K562 (cell line): ENCODE measurements around the gene PPP4C. TPM values are rescaled to one million over a fixed set of nuclear protein-coding genes. Genes with fewer than 3 reads are reported as not detected.

Source experiments
- ATAC-seq: fragments of 200-7000 bp; cut with Tn5 transposase; 3 replicates; pipeline ENCODE4 v1.9.1; 2020; ENCODE audit warnings: moderate library complexity
- BruUV-seq: library from RNA; stranded (reverse); fragments of 400-500 nt; replicated peaks from 2 replicates; lab custom pipeline; 2021; lab: Mats Ljungman, UMichigan
- CTCF ChIA-PET: fragments of 300-600 bp; formaldehyde crosslinking; extraction: SDS; loops from one replicate; lab custom pipeline; 2021; ENCODE audit warnings: low intra/inter-chr PET ratio; lab: Yijun Ruan, JAX
- POLR2A ChIA-PET: fragments of 300-600, 350-650 bp; sonication (Branson Sonifier 250); formaldehyde crosslinking; extraction: SDS; loops from one replicate; lab custom pipeline; 2021; ENCODE audit warnings: antibody characterized with exemption, inconsistent platforms; lab: Yijun Ruan, JAX
- DNase-seq, 4 experiments: peaks; one replicate each; pipeline versions ENCODE4 v3.0.0 to v3.0.0-alpha.2; 2011 to 2018; ENCODE audit warnings: low spot score in 3 of 4, mixed read lengths in 3 of 4; ENCODE audit errors: extremely low read depth in 1 of 4
- FAIRE-seq: peaks from 2 replicates; lab custom pipeline; 2011; peaks lifted over from hg19 to GRCh38; lab: Jason Lieb, UNC
- H2AFZ ChIP-seq: 2 replicates; pipeline ENCODE4 v1.6.0; 2011; ENCODE audit warnings: low read depth, low read length, control low read depth, inconsistent platforms
- H3K27ac ChIP-seq: fragments of 200-600 bp; 3 replicates; pipeline ENCODE4 v1.8.0; 2011; ENCODE audit warnings: low read depth, mild to moderate bottlenecking, control low read depth, inconsistent platforms, low read length, moderate library complexity, mixed read lengths; ENCODE audit errors: extremely low read depth
- H3K27me3 ChIP-seq, 2 experiments: fragments of 300-600 bp in 1 of 2; 2 replicates in 1 of 2; 3 replicates in 1 of 2; pipeline versions ENCODE4 v1.6.0 to v1.8.0; 2011; ENCODE audit warnings: inconsistent platforms in 2 of 2, low read length in 2 of 2, mild to moderate bottlenecking in 1 of 2, mixed read lengths in 1 of 2, moderate library complexity in 1 of 2; ENCODE audit not compliant: control insufficient read depth in 2 of 2, insufficient read depth in 2 of 2
- H3K36me3 ChIP-seq: fragments of 300-600 bp; 3 replicates; pipeline ENCODE4 v1.8.0; 2011; ENCODE audit warnings: mild to moderate bottlenecking, low read length, inconsistent platforms; ENCODE audit not compliant: control insufficient read depth, insufficient read depth
- H3K4me1 ChIP-seq, 2 experiments: fragments of 200-600 bp in 1 of 2; replicated peaks in 1 of 2; 2 replicates in 1 of 2; 3 replicates in 1 of 2; pipeline versions ENCODE4 v1.5.1 to v1.8.0; 2011; ENCODE audit warnings: inconsistent platforms in 2 of 2, low read length in 2 of 2, mild to moderate bottlenecking in 1 of 2, mixed read lengths in 1 of 2, moderate library complexity in 1 of 2; ENCODE audit not compliant: control insufficient read depth in 2 of 2, insufficient read depth in 2 of 2
- H3K4me2 ChIP-seq: 2 replicates; pipeline ENCODE4 v1.6.1; 2011; ENCODE audit warnings: low read length, control low read depth, inconsistent platforms, mixed read lengths; ENCODE audit not compliant: insufficient read depth
- H3K4me3 ChIP-seq: fragments of 200-600 bp; sonication (generic), shearing (Covaris generic); 2 replicates; pipeline ENCODE4 v1.5.1; 2016; ENCODE audit warnings: control low read depth, inconsistent platforms
- H3K79me2 ChIP-seq: fragments of 200-600 bp; 3 replicates; pipeline ENCODE4 v1.8.0; 2011; ENCODE audit warnings: low read length, inconsistent platforms; ENCODE audit not compliant: control insufficient read depth, insufficient read depth
- H3K9ac ChIP-seq, 2 experiments: 2 replicates each; pipeline versions ENCODE4 v1.6.0 to v1.6.1; 2011; ENCODE audit warnings: low read depth in 2 of 2, low read length in 2 of 2, control low read depth in 1 of 2, inconsistent platforms in 1 of 2, mild to moderate bottlenecking in 1 of 2, mixed read lengths in 1 of 2; ENCODE audit not compliant: insufficient read depth in 1 of 2
- H3K9me1 ChIP-seq: one replicate; pipeline ENCODE4 v1.6.0; 2011; ENCODE audit warnings: inconsistent platforms, mild to moderate bottlenecking, low read length, moderate library complexity; ENCODE audit not compliant: control insufficient read depth, insufficient read depth
- H3K9me3 ChIP-seq: replicated peaks from 2 replicates; pipeline ENCODE4 v1.5.1; 2011; ENCODE audit warnings: low read depth, low read length, inconsistent platforms; ENCODE audit not compliant: control insufficient read depth, insufficient read depth
- H4K20me1 ChIP-seq: replicated peaks from 2 replicates; pipeline ENCODE4 v1.6.1; 2011; ENCODE audit warnings: low read length, inconsistent platforms, mixed read lengths; ENCODE audit not compliant: control insufficient read depth, insufficient read depth
- ARID1B ChIP-seq: fragments of 450-650 bp; IDR thresholded peaks from 2 replicates; pipeline ENCODE4 v1.6.1; 2016; ENCODE audit warnings: antibody characterized with exemption, mild to moderate bottlenecking, inconsistent platforms
- BHLHE40 ChIP-seq: IDR thresholded peaks from 2 replicates; pipeline ENCODE4 v1.6.1; 2011; ENCODE audit warnings: low read length, improper control_type of control experiment
- CC2D1A ChIP-seq: fragments of 450-650 bp; IDR thresholded peaks from 2 replicates; pipeline ENCODE4 v1.6.1; 2017; ENCODE audit warnings: mild to moderate bottlenecking
- CREM ChIP-seq: IDR thresholded peaks from 2 replicates; pipeline ENCODE4 v1.6.1; 2014; ENCODE audit warnings: antibody characterized with exemption, low read depth
- KDM5B ChIP-seq: fragments of 200-600 bp; sonication (generic); IDR thresholded peaks from 2 replicates; pipeline ENCODE4 v1.6.1; 2012; ENCODE audit warnings: low read depth, mild to moderate bottlenecking, moderate library complexity, low read length, control low read depth, inconsistent platforms; ENCODE audit not compliant: insufficient replicate concordance
- NFIC ChIP-seq: fragments of 450-650 bp; IDR thresholded peaks from 2 replicates; pipeline ENCODE4 v1.6.1; 2017; ENCODE audit warnings: mild to moderate bottlenecking, inconsistent platforms
- NFRKB ChIP-seq: fragments of 450-650 bp; IDR thresholded peaks from 2 replicates; pipeline ENCODE4 v1.6.1; 2016; ENCODE audit warnings: low read depth
- ZBTB40 ChIP-seq, 2 experiments: fragments of 450-650 bp in 1 of 2; sonication (generic) in 1 of 2; formaldehyde crosslinking in 1 of 2; IDR thresholded peaks; 2 replicates each; pipeline versions ENCODE4 v1.7.1 to v1.9.0; 2016 to 2022; ENCODE audit warnings: inconsistent platforms in 1 of 2, mild to moderate bottlenecking in 1 of 2, missing genetic modification reagents in 1 of 2
- ZNF24 ChIP-seq: fragments of 450-650 bp; IDR thresholded peaks from 2 replicates; pipeline ENCODE4 v1.6.1; 2016
- ZNF384 ChIP-seq: IDR thresholded peaks from 2 replicates; pipeline ENCODE4 v1.6.1; 2012; ENCODE audit warnings: low read depth, low read length, improper control_type of control experiment
- WGBS: fragments of 100-300 bp; shearing (Covaris generic); methylation state at CpG from one replicate; pipeline ENCODE4 v1.1.6; 2016; ENCODE audit warnings: low coverage, mixed read lengths; ENCODE audit not compliant: insufficient coverage; ENCODE audit errors: missing lambda C conversion rate; 5-methylcytosine and 5-hydroxymethylcytosine counted together
- in situ Hi-C: fragments of 300-500 bp; cut with MboI; formaldehyde crosslinking; loops from 4 replicates; pipeline ENCODE4 v1.15.0; 2018; ENCODE audit warnings: inconsistent platforms, mixed read lengths
- intact Hi-C: fragments of 100-400 bp; cut with micrococcal nuclease; formaldehyde crosslinking; loops from 2 replicates; pipeline ENCODE4 v1.14.2; 2022
- polyA plus RNA-seq, 8 experiments: library from polyadenylated mRNA; depleted of rRNA in 4 of 8; stranded (reverse) in 5 of 8; unstranded in 3 of 8; fragments of >200 nt; fragmentation: Nextera tagmentation in 2 of 8; fragmentation: Illumina TruSeq in 1 of 8; extraction: Ambion mirVana in 2 of 8; extraction: Trizol in 1 of 8; gene quantifications; 2 replicates each; pipeline versions ENCODE4 v1.2.1 to v1.2.3, GENCODE V29; 2011 to 2014; ENCODE audit warnings: inconsistent platforms in 1 of 8, missing spikeins in 1 of 8
- total RNA-seq, 7 experiments: library from RNA; depleted of rRNA in 6 of 7; stranded (reverse); fragments of >200 nt in 6 of 7; fragmentation: Illumina TruSeq in 2 of 7; extraction: Trizol in 2 of 7; gene quantifications; 2 replicates each; pipeline versions ENCODE4 v1.2.1 to v1.2.3, GENCODE V29; 2011 to 2021; ENCODE audit warnings: low replicate concordance in 1 of 7

The PPP4C gene
- total and polyA plus RNA-seq, 9 of the 15 experiments (the other 6 are each of a cell fraction or from before 2014, with no cell fraction given): 3.5 to 183 (median 131) TPM

GRCh38 chr16:30063278-30063892 is 12.4 kb upstream of the PPP4C start (continued):
- TF ChIP-seq ZNF24: peak; percentile 90
- TF ChIP-seq KDM5B: peak; percentile 3

GRCh38 chr16:30063893-30064728 is 11.7 kb upstream of the PPP4C start:
- peak overlapping the region; percentile 92 for H3K4me2 ChIP-seq
- H3K9me3 ChIP-seq: no peaks in the 10 kb centered on the region
- intact Hi-C loops (loop anchor here (10.0 kb wide), 2 partner anchors 311 to 591 kb away; partner anchors contain the start of genes FBRS, MYL11, PRR14 and TBC1D10B), in situ Hi-C loops (no loop called here)
- peaks cover 59% of the 10 kb centered on the region for H3K79me2 ChIP-seq
- POLR2A ChIA-PET: interaction anchor here (0.6 to 2.0 kb wide), 5 partner anchors 10 to 648 kb away, joined by 3 to 13 read pairs (median 3); a partner anchor contains a TSS
- DNase-seq (peak; percentile 67 to 81 (median 74)), ATAC-seq (peak; percentile 8), FAIRE-seq (peak; percentile 74)
- peaks cover 30% of the 10 kb centered on the region for H3K36me3 ChIP-seq
- CTCF ChIA-PET: no interaction called here
- peak overlapping the region; percentile 88 for H3K4me3 ChIP-seq
- no peaks in the 10 kb centered on the region for H3K27me3 ChIP-seq
- H3K4me1 ChIP-seq: peaks cover 35 to 54% of the 10 kb centered on the region in 2 experiments
- BruUV-seq: no TSS peak
- peak overlapping the region; percentile 93 to 100 for H3K9ac ChIP-seq
- peaks cover 8% of the 10 kb centered on the region for H3K9me1 ChIP-seq
- H3K27ac ChIP-seq: peak overlapping the region; percentile 99
- 7% methylated on average over 26 of the region's 27 CpGs for WGBS
- peaks cover 30% of the 10 kb centered on the region for H4K20me1 ChIP-seq
- peak overlapping the region; percentile 76 for H2AFZ ChIP-seq
- TF ChIP-seq NFRKB (peak; percentile 66; the same call in 1 of the 2 replicates), ARID1B (0 out of 2 replicates have a peak, but pooled peaks have one; percentile 21), ZNF384 (0 out of 2 replicates have a peak, but pooled peaks have one; percentile 27), CREM (peak; percentile 52; the same call in 1 of the 2 replicates), CC2D1A (0 out of 2 replicates have a peak, but pooled peaks have one; percentile 12), ZBTB40 (IDR thresholded peaks at IDR 0.05) (no peak), ZBTB40 (CRISPR knock-in tag; IDR thresholded peaks at IDR 0.05) (no peak), BHLHE40 (no peak), NFIC (no peak)
